HCT116 (cell line): ENCODE measurements around the gene ITPR1. TPM values are rescaled to one million over a fixed set of nuclear protein-coding genes. Genes with fewer than 3 reads are reported as not detected.

Experiments used
- ATAC-seq: fragments of 200-7000 bp; cut with Tn5 transposase; 2 replicates; pipeline ENCODE4 v1.9.1; 2020; ENCODE audit warnings: mild to moderate bottlenecking, moderate library complexity
- BruUV-seq: library from RNA; stranded (reverse); fragments of 400-500 nt; replicated peaks from 2 replicates; lab custom pipeline; 2021; lab: Mats Ljungman, UMichigan
- CTCF ChIA-PET: fragments of 300-600 bp; sonication (Branson Sonifier 250); formaldehyde crosslinking; loops from one replicate; lab custom pipeline; 2021; ENCODE audit warnings: antibody characterized with exemption; lab: Charles Lee
- POLR2A ChIA-PET: fragments of 300-600, 350-600 bp; sonication (Branson Sonifier 250); formaldehyde crosslinking; loops from one replicate; lab custom pipeline; 2021; ENCODE audit warnings: antibody characterized with exemption; lab: Charles Lee
- RAD21 ChIA-PET, 2 experiments: fragments of 300-600 bp; sonication (Branson Sonifier 250); formaldehyde crosslinking; loops; one replicate each; lab custom pipeline; 2023; ENCODE audit warnings: low total read pairs in 2 of 2; ENCODE audit not compliant: uncharacterized antibody in 2 of 2, unreplicated experiment in 2 of 2, low non-redundant PET in 1 of 2; lab: Charles Lee
- DNase-seq: peaks from one replicate; pipeline ENCODE4 v3.0.0-alpha.2; 2010; ENCODE audit warnings: low read depth, low spot score
- H2AFZ ChIP-seq: fragments of 200-600 bp; shearing (Covaris generic), sonication (generic); 2 replicates; pipeline ENCODE4 v1.6.1; 2017; ENCODE audit warnings: low read depth, mixed run types, mixed read lengths, antibody characterized with exemption, low read length; ENCODE audit not compliant: poor library complexity, severe bottlenecking
- H3K27ac ChIP-seq: 2 replicates; pipeline ENCODE4 v1.5.1; 2012; ENCODE audit warnings: low read depth, low read length
- H3K27me3 ChIP-seq: fragments of 200-600 bp; sonication (generic); 2 replicates; pipeline ENCODE4 v1.6.1; 2016; ENCODE audit warnings: mixed run types, low read length, mixed read lengths; ENCODE audit not compliant: insufficient read depth
- H3K36me3 ChIP-seq, 2 experiments: fragments of 200-500 bp in 1 of 2; fragments of 200-600 bp in 1 of 2; sonication (Bioruptor generic) in 1 of 2; sonication (generic) in 1 of 2; 2 replicates each; pipeline versions ENCODE4 v1.5.1 to v1.6.1; 2014 to 2016; ENCODE audit warnings: low read length in 2 of 2, inconsistent platforms in 1 of 2, mixed read lengths in 1 of 2, mixed run types in 1 of 2; ENCODE audit not compliant: insufficient read depth in 2 of 2, control insufficient read depth in 1 of 2
- H3K4me1 ChIP-seq, 2 experiments: fragments of 200-600 bp in 1 of 2; sonication (generic) in 1 of 2; 2 replicates each; pipeline versions ENCODE4 v1.5.1 to v1.6.1; 2012 to 2017; ENCODE audit warnings: low read length in 2 of 2, inconsistent platforms in 1 of 2, mild to moderate bottlenecking in 1 of 2, mixed read lengths in 1 of 2, mixed run types in 1 of 2, moderate library complexity in 1 of 2; ENCODE audit not compliant: insufficient read depth in 2 of 2, control insufficient read depth in 1 of 2
- H3K4me2 ChIP-seq: fragments of 200-600 bp; sonication (generic); 2 replicates; pipeline ENCODE4 v1.6.1; 2017; ENCODE audit warnings: mixed run types, low read length, mixed read lengths
- H3K4me3 ChIP-seq, 2 experiments: fragments of 200-600 bp in 1 of 2; sonication (generic) in 1 of 2; replicated peaks in 1 of 2; 2 replicates each; pipeline ENCODE4 v1.5.1; 2011 to 2016; ENCODE audit warnings: low read length in 2 of 2, control low read depth in 1 of 2, low read depth in 1 of 2, mild to moderate bottlenecking in 1 of 2, mixed read lengths in 1 of 2, mixed run types in 1 of 2
- H3K79me2 ChIP-seq: fragments of 200-600 bp; sonication (generic); 2 replicates; pipeline ENCODE4 v1.6.1; 2017; ENCODE audit warnings: mild to moderate bottlenecking, mixed run types, low read length, moderate library complexity, mixed read lengths; ENCODE audit not compliant: insufficient read depth
- H3K9ac ChIP-seq: fragments of 200-600 bp; sonication (generic); 2 replicates; pipeline ENCODE4 v1.6.1; 2016; ENCODE audit warnings: low read length, mixed read lengths
- H3K9me2 ChIP-seq: fragments of 200-600 bp; sonication (generic), shearing (Covaris generic); 2 replicates; pipeline ENCODE4 v1.6.1; 2017; ENCODE audit warnings: mixed run types, mild to moderate bottlenecking, moderate library complexity; ENCODE audit not compliant: insufficient read depth
- H3K9me3 ChIP-seq, 2 experiments: fragments of 200-500 bp in 1 of 2; fragments of 200-600 bp in 1 of 2; sonication (Bioruptor generic) in 1 of 2; sonication (generic) in 1 of 2; 2 replicates each; pipeline ENCODE4 v1.6.1; 2014 to 2017; ENCODE audit warnings: low read length in 2 of 2, mixed read lengths in 2 of 2, inconsistent platforms in 1 of 2, low read depth in 1 of 2, mild to moderate bottlenecking in 1 of 2, mixed run types in 1 of 2, moderate library complexity in 1 of 2; ENCODE audit not compliant: control insufficient read depth in 1 of 2, insufficient read depth in 1 of 2
- H4K20me1 ChIP-seq: fragments of 200-600 bp; sonication (generic), shearing (Covaris generic); 2 replicates; pipeline ENCODE4 v1.6.1; 2017; ENCODE audit warnings: mixed run types, mild to moderate bottlenecking, moderate library complexity; ENCODE audit not compliant: insufficient read depth
- CBX3 ChIP-seq: IDR thresholded peaks from 2 replicates; pipeline ENCODE4 v1.6.1; 2012; ENCODE audit warnings: low read depth
- EGR1 ChIP-seq: IDR thresholded peaks from 2 replicates; pipeline ENCODE4 v1.6.1; 2012; ENCODE audit warnings: low read depth
- ELF1 ChIP-seq: IDR thresholded peaks from 2 replicates; pipeline ENCODE4 v1.6.1; 2012; ENCODE audit warnings: low read depth, borderline replicate concordance
- EZH2 ChIP-seq: fragments of 200-600 bp; sonication (generic); IDR thresholded peaks from 2 replicates; pipeline ENCODE4 v1.6.1; 2017; ENCODE audit warnings: antibody characterized with exemption, mixed run types
- JUND ChIP-seq: IDR thresholded peaks from 2 replicates; pipeline ENCODE4 v1.6.1; 2012
- YY1 ChIP-seq: IDR thresholded peaks from 2 replicates; pipeline ENCODE4 v1.6.1; 2011; ENCODE audit warnings: low read length, low read depth, moderate library complexity, mild to moderate bottlenecking; ENCODE audit not compliant: insufficient replicate concordance; ENCODE audit errors: extremely low read depth
- ZNF274 ChIP-seq: fragments of 200-500 bp; sonication (Bioruptor generic); IDR thresholded peaks from 2 replicates; pipeline ENCODE4 v1.6.1; 2014; ENCODE audit warnings: mild to moderate bottlenecking, low read depth, low read length, inconsistent platforms
- intact Hi-C: fragments of 100-400 bp; cut with micrococcal nuclease; formaldehyde crosslinking; loops from 2 replicates; pipeline ENCODE4 v1.10.0; 2022
- total RNA-seq: library from RNA; stranded (reverse); gene quantifications from one replicate; pipeline ENCODE4 v1.2.1, GENCODE V29; 2021; ENCODE audit not compliant: unreplicated experiment
- TF ChIP-seq, protein P1 (sequence below): IDR thresholded peaks from 2 replicates; pipeline ENCODE4 v1.6.1; 2011; ENCODE audit warnings: mild to moderate bottlenecking, low read length, moderate library complexity; ENCODE audit not compliant: insufficient replicate concordance; ENCODE audit errors: extremely low read depth
- TF ChIP-seq, protein P2 (sequence below): IDR thresholded peaks from 2 replicates; pipeline ENCODE4 v1.6.1; 2012

ITPR1 gene
- total RNA-seq, 1 experiment from 2014 or later: 9.2 TPM

DNA sequence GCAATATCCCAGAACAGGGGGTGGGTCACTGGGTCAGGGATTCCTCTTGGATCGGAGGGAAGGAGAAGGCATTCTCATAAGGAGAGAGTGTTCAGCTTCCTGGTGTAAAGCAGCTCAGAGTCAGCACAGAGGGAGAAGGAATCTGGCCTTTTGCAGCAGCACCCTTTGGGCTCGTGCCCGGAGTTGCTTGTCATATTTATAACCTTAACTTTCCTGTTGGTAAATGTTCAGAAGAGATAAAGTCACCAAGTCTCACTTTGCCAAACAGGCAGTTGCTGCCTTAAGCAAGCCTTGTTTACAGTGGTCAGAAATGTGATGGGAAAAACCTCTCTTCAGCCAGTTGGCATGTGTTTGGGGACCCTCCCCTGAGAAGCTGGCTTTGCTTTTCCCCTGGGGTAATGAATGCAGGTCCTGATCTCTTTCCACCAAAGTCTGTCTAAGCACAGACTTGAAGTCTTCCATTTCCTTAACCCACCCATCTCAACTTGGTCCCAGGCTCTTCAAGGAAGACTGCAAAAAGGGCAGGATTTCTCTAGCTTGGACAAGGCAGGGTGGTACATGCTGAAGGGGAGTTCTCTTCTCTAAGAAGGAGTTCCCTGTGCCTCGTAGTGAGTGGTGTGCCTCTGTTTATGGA, 279.1 kb downstream of the ITPR1 start:
- POLR2A ChIA-PET: no interaction called here

DNA sequence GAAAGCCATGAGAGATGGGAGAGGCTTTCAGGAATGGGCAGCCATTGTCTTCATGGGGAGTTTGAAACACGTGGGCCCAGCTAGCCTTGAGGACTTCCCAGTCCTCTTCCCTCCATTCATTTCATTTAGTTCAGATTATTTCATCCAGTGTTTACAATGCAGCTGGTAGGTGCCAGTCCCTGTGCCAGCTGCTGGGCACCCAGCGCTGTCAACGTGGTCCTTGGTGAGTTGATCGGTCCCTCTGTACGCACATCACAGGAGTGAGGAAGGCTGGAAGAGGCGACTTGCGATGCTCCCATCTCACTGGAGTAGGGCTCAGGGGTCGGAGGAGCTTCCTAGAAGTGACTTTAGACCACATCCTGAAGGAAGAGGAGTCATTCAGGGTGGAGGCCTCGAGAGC, 279.7 kb downstream of the ITPR1 start:
- RAD21 ChIA-PET: no interaction called here
- Histone ChIP-seq H3K9me2 (no peaks in the 10 kb centered on the region), H4K20me1 (no peaks in the 10 kb centered on the region)
- no peak for ATAC-seq
- TF ChIP-seq, protein P1, sequence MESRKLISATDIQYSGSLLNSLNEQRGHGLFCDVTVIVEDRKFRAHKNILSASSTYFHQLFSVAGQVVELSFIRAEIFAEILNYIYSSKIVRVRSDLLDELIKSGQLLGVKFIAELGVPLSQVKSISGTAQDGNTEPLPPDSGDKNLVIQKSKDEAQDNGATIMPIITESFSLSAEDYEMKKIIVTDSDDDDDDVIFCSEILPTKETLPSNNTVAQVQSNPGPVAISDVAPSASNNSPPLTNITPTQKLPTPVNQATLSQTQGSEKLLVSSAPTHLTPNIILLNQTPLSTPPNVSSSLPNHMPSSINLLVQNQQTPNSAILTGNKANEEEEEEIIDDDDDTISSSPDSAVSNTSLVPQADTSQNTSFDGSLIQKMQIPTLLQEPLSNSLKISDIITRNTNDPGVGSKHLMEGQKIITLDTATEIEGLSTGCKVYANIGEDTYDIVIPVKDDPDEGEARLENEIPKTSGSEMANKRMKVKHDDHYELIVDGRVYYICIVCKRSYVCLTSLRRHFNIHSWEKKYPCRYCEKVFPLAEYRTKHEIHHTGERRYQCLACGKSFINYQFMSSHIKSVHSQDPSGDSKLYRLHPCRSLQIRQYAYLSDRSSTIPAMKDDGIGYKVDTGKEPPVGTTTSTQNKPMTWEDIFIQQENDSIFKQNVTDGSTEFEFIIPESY: no peak
- no peak for TF ChIP-seq JUND
- no peak for TF ChIP-seq CBX3
- TF ChIP-seq ZNF274: no peak
- TF ChIP-seq, all 23 proteins: peak for 0
- ChIA-PET POLR2A (no interaction called here), CTCF (no interaction called here)
- H3K27me3 ChIP-seq: no peaks in the 10 kb centered on the region
- no peaks in the 10 kb centered on the region for H3K79me2 ChIP-seq
- H3K9me3 ChIP-seq: no peaks in the 10 kb centered on the region
- H3K4me2 ChIP-seq: no peak overlapping the region
- no peak for DNase-seq
- H3K36me3 ChIP-seq: no peaks in the 10 kb centered on the region
- no peak overlapping the region for H3K4me3 ChIP-seq
- H3K4me1 ChIP-seq: no peaks in the 10 kb centered on the region
- H2AFZ ChIP-seq: no peak overlapping the region
- H3K9ac ChIP-seq: no peak overlapping the region
- no TSS peak for BruUV-seq
- intact Hi-C loops: no loop called here
- H3K27ac ChIP-seq: no peak overlapping the region

More for the DNA sequence above, 279.1 kb downstream of the ITPR1 start:
- Histone ChIP-seq H3K9me2 (no peaks in the 10 kb centered on the region), H3K27ac (no peak overlapping the region), H3K9ac (no peak overlapping the region), H2AFZ (no peak overlapping the region), H3K27me3 (no peaks in the 10 kb centered on the region), H3K4me3 (no peak overlapping the region), H3K79me2 (no peaks in the 10 kb centered on the region), H3K4me1 (no peaks in the 10 kb centered on the region), H4K20me1 (no peaks in the 10 kb centered on the region), H3K9me3 (no peaks in the 10 kb centered on the region), H3K4me2 (no peak overlapping the region), H3K36me3 (no peaks in the 10 kb centered on the region)
- CTCF ChIA-PET: no interaction called here
- intact Hi-C loops: no loop called here
- DNase-seq (no peak), ATAC-seq (no peak)
- RAD21 ChIA-PET: no interaction called here
- BruUV-seq: no TSS peak
- TF ChIP-seq YY1 (no peak), EZH2 (no peak), EGR1 (no peak), ELF1 (no peak)
- TF ChIP-seq, protein P2, sequence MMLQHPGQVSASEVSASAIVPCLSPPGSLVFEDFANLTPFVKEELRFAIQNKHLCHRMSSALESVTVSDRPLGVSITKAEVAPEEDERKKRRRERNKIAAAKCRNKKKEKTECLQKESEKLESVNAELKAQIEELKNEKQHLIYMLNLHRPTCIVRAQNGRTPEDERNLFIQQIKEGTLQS: no peak
